ENCODE results near the gene CHRNA4. TPM values are rescaled to one million over a fixed set of nuclear protein-coding genes. Genes with fewer than 3 reads are reported as not detected.

CHRNA4 gene
- total RNA-seq, 3 donors from 2014 or later (not counting 1 experiment from before 2014, with no cell fraction given): not detected

GRCh38 chr20:63310265-63310991 lies 50.7 kb downstream of the CHRNA4 start:
- no peaks in the 10 kb centered on the region for H3K27me3 ChIP-seq (ENCODE audit: control insufficient read depth, insufficient read depth, low read length)
- intact Hi-C loops (cut with micrococcal nuclease): no loop called here
- WGBS (ENCODE audit: insufficient coverage): 76% methylated on average over 20 of the region's 20 CpGs
- H3K4me3 ChIP-seq (ENCODE audit: low read length): no peak overlapping the region
- no peak for TF ChIP-seq CTCF (IDR thresholded peaks at IDR 0.05)
- Mint-ChIP-seq H3K27ac (no peak overlapping the region), H3K36me3 (no peaks in the 10 kb centered on the region), H3K9me3 (no peaks in the 10 kb centered on the region), H3K27me3 (ENCODE audit: low read depth in 2 of 2) (no peaks in the 10 kb centered on the region), H3K4me3 (no peak overlapping the region), H3K4me1 (no peaks in the 10 kb centered on the region)
- H3K27ac ChIP-seq (ENCODE audit: low read length): no peak overlapping the region
- DNase-seq: no peak
- ATAC-seq: no peak
- no peaks in the 10 kb centered on the region for H3K9me3 ChIP-seq (ENCODE audit: control insufficient read depth, insufficient read depth, low read length)
- no peaks in the 10 kb centered on the region for H3K36me3 ChIP-seq (ENCODE audit: control insufficient read depth, insufficient read depth, low read length)
- peaks cover 3% of the 10 kb centered on the region for H3K4me1 ChIP-seq (ENCODE audit: control insufficient read depth, insufficient read depth, low read length)

- Mint-ChIP-seq H3K36me3 (no peaks in the 10 kb centered on the region), H3K4me3 (no peak overlapping the region), H3K27me3 (ENCODE audit: low read depth in 2 of 2) (peaks cover 0 to 6% of the 10 kb centered on the region in 2 donors), H3K9me3 (no peaks in the 10 kb centered on the region), H3K4me1 (no peaks in the 10 kb centered on the region), H3K27ac (no peak overlapping the region)
- H3K4me1 ChIP-seq (ENCODE audit: control insufficient read depth, insufficient read depth, low read length): peaks cover 3% of the 10 kb centered on the region
- no peaks in the 10 kb centered on the region for H3K27me3 ChIP-seq (ENCODE audit: control insufficient read depth, insufficient read depth, low read length)
- H3K27ac ChIP-seq (ENCODE audit: low read length): no peak overlapping the region
- TF ChIP-seq CTCF (IDR thresholded peaks at IDR 0.05): peak; percentile 68
- intact Hi-C loops (cut with micrococcal nuclease): loop anchor here (2.0 kb wide), 1 partner anchor 71 kb away; no protein-coding TSS in a partner anchor
- H3K4me3 ChIP-seq (ENCODE audit: low read length): no peak overlapping the region
- ATAC-seq (peak in 2 of 3 donors; percentile 38 to 66), DNase-seq (peak in 1 of 2 donors; percentile 60)
- 54% methylated on average over 35 of the region's 35 CpGs for WGBS (ENCODE audit: insufficient coverage)
- H3K9me3 ChIP-seq (ENCODE audit: control insufficient read depth, insufficient read depth, low read length): no peaks in the 10 kb centered on the region
- H3K36me3 ChIP-seq (ENCODE audit: control insufficient read depth, insufficient read depth, low read length): no peaks in the 10 kb centered on the region
Observed at GRCh38 chr20:63309261-63310071, 51.7 kb downstream of the CHRNA4 start.

GRCh38 chr20:63308218-63308911 lies 52.8 kb downstream of the CHRNA4 start:
- peaks cover 0 to 6% of the 10 kb centered on the region in 2 donors for H3K27me3 Mint-ChIP-seq (ENCODE audit: low read depth in 2 of 2)

More at GRCh38 chr20:63308218-63308911, 52.8 kb downstream of the CHRNA4 start:
- Histone ChIP-seq H3K27ac (ENCODE audit: low read length) (no peak overlapping the region), H3K4me1 (ENCODE audit: control insufficient read depth, insufficient read depth, low read length) (peaks cover 3% of the 10 kb centered on the region), H3K4me3 (ENCODE audit: low read length) (no peak overlapping the region), H3K36me3 (ENCODE audit: control insufficient read depth, insufficient read depth, low read length) (no peaks in the 10 kb centered on the region), H3K27me3 (ENCODE audit: control insufficient read depth, insufficient read depth, low read length) (no peaks in the 10 kb centered on the region), H3K9me3 (ENCODE audit: control insufficient read depth, insufficient read depth, low read length) (no peaks in the 10 kb centered on the region)
- ATAC-seq (no peak), DNase-seq (no peak)
- Mint-ChIP-seq H3K9me3 (no peaks in the 10 kb centered on the region), H3K4me1 (no peaks in the 10 kb centered on the region), H3K27ac (no peak overlapping the region), H3K4me3 (no peak overlapping the region), H3K36me3 (no peaks in the 10 kb centered on the region)
- 88% methylated on average over 30 of the region's 30 CpGs for WGBS (ENCODE audit: insufficient coverage)
- no peak for TF ChIP-seq CTCF (IDR thresholded peaks at IDR 0.05)
- intact Hi-C loops (cut with micrococcal nuclease): loop anchor here (2.0 kb wide), 1 partner anchor 72 kb away; no protein-coding TSS in a partner anchor

Measured in natural killer cell (primary cell).